ENCODE results near the gene RIPK4.
A peak's percentile ranks its signal among the peaks of the same experiment; 100 is the strongest.

RIPK4 gene

DNA sequence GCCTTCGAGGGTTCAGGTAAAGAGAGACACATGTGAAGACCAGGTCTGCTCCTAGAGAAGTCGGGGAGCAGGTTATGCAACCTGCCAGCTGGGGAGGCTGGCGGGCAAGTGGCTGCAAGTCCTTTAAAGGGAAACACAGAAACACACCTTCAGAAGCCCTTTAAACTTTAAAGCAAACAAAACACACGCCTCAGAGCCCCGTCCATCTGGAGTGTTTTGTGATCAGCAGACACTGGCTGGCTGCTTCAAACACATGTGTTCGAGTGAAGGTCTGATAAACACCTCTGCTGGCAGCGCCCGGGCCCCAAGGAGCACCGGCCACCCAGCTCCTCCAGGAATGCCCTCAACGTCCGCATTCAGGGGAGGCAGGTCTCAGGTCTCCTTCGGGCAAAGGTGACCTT lies 15.2 kb downstream of the RIPK4 start:
- DNase-seq = peak; percentile 78

DNA sequence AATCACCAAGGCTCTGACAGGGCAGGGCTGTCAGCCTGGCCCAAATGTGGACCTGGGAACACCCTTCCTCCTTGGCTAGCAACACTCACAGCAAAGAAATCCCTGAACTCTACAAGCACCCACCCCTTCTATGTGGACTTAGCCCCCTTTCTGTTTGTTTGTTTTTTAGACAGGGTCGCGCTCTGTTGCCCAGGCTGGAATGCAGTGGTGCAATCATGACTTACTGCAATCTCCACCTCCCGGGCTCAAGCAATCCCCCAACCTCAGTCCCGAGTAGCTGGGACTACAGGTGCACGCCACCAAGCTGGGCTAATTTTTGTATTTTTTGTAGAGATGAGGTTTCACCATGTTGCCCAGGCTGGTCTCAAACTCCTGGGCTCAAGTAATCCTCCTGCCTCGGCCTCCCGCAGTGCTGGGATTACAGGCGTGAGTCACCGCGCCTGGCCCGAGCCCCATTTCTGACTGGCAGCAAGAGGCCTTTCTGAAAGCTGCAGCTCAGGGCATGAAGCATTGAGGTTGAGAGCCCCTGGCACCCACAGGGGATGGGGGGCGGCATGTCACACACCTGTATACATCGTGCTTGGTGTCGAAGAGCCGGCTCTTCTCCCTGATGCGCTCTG lies 16.2 kb downstream of the RIPK4 start:
- no peak for DNase-seq

DNA sequence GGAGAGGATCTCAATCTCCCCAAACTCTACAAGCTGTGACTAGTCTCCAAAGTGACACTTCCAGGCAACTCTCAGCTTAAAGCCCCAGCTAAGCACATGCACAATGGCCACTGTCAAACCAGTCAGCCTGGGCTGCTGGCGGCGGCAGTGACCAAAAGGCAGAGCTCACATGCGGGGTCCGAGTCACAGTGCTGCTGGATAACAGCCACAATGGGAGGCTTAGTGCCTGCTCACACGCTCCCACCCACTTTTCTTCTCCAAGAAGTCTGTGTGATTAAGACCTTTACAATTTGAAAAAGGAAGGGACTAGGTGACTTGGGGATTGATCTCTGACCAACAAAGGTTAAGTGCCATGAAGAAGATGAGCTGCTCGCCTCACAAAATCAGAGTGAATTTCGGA lies 16.8 kb downstream of the RIPK4 start:
- no peak for DNase-seq

DNA sequence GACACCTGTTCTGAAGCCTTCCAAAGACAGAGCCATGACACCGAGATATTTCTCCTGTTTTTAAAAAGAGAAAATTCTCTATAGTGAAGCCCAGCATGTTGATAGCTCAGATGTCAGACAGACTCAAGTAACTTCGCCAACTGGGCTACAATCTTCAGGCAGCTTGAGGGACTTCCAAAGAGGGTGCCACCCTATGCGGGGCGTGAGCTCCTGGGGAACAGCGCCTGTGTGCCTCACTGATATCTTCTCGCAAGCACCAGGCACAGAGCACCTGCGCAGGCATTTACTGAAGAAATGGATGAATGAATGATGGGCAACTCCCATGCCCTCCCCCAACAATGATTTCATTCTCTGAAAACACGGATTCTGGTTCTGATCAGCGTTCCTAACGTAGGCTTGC lies 17.6 kb downstream of the RIPK4 start:
- DNase-seq = no peak

DNA sequence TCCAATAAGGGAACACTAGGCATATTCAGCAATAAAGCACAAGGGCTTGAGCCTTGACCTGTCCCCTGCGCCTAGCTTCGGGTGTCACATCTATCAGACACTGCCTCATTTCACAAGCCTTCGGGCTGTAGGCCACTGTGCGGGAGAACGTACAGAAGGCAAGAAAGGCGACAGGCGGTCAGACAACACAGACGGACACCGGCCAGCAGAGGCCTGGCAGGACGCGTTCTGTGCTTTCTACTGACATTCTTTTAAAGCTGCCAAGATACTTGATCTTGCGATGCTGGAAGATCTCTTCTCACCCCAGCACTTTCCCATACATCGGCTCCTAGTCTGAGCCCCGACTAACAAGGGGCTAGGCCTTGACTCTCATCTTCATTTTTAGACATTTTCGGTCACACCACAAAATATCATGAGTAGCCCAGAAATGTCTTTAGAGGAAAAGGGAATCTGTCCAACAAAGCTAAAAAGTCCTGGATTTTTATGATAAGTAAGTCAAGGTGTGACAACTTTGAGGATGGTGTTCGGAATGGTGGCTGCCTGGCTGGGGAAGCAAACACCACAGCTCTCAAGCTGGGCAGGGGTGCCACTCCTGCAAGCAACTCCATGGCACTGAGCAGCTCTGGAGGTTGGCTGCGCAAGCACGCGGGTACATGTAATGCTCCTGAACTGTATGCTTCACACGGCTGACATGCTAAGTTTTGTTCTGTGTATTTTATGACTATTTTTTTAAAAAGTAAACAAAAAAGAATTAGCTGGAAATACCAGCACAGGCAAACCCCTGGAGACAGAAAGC lies 18.7 kb downstream of the RIPK4 start:
- no peak for DNase-seq

DNA sequence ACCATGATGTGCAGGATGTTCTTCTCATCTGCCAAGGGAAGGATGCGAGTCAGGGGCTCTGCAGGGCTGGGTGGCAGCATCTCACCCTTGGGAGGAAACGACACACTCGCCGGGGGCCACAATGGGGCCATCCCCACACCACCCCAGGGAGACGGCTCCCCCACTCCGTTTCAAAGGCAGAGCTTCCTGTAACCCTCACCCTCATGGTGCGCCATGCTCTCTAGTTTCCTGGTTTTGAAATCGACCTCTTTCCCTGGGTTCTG lies 20.2 kb downstream of the RIPK4 start:
- no peak for DNase-seq

DNA sequence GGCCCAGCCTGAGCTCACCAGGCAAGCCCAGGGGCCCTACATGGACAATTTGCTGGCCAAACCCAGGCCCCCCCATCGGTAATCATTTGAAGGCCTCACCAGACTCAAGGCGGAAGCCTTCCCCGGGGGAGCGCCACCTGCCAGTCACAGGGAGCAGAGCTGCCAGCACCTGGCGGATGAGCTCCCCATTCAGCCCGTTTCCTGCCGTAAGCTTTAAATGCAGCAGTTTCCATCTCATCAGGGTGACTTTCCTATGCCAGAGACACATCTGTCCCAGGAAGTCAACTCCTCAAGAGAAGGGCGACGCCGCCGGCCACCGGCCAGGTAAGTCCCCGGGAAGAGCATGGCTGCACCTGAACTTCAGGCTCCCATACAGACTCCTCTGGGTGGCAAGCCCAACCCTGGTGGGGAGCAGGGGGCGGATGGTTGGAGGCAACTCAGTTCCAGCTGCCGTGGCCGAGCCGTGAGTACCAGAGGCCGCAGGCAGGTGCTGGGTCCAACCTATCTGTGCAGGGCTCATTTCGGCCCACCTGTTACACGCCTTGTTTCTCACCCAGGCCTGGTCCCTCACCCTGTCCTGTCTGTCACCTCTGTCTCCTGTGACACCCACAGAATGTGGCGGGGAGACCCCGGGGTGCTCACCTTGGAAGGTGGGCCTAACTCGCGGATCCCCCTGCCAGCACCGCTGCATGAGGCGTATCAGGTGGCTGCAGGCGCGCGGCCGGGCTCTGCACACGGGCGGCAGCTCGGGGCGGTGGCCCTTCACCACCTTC lies 20.7 kb downstream of the RIPK4 start:
- DNase-seq = no peak

DNA sequence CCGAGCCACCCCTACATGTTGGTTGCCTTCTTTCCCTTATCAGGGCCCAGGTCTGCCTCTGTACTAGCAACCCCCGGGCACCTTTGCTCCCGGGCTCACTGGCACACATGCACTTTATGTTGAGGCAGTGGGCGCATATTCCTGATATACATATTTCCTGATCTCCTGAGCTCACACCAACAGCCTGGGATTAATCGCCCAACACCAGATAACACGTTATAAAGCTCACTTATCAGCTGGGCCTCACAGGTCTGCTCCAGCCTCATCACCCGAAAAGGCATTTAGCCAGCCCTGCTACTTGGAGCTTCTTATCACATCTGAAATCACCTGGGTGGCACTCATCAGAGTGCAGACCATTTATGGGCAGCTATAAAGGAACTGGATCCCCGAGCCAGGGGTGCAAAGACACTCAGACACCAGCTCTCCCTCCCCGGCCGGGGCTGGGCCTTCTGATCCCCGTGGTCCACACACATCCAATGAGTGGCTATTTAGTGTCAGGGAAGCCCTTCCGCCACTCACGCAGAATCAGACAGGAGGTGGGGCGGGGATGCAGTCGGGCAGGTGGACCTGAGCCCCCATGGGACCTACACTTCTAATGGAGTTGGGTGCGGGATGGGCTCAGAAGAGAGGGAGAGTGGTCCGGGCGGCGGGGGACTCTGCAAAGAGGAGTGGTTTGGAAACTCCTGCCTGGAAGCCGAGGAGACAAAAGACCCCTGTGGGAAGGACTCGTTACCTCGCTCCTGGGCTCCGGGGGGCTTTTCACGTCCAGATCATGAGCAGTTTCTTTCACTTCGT lies 21.6 kb downstream of the RIPK4 start:
- no peak for DNase-seq

DNA sequence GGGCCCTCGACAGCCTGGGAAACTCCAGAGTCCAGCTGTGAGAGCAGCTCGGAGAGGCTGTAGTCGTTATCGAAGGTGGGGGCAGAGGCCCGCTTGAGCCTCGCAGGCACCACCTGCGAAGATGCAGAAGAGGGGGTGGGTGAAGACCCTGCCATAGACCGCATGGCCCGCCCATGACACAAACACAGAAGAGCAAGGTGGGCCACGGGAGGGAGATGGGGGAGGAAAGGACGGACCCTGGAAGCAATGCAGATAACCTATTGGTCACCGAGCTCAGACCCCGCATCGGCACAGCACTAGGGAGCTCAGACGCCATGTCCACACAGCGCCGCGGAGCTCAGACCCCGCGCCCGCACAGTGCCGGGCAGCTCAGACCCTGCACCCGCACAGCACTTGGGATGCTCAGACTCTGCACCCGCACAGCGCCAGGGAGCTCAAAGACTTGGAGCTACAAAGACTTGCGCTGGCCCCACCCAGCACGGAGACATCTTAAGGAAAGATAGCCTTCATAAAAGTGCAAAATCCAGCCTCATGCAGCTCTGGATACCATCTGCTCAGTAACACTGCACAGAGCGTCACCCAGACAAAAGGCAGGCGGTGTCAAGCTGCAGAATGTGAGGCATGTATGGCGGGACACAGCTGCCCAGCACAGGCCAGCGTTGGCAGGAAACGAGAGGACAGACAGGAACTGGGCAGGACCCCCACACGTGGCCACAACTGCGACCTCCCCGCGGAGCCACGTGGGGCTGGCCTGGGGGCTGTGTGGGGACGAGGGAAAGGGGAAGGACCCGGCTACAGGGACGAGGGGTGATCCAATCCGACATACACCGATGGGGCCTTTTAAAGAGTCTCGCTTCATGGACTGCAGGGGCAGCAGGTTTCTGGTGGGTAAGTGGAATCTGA lies 22.6 kb downstream of the RIPK4 start:
- DNase-seq = no peak

DNA sequence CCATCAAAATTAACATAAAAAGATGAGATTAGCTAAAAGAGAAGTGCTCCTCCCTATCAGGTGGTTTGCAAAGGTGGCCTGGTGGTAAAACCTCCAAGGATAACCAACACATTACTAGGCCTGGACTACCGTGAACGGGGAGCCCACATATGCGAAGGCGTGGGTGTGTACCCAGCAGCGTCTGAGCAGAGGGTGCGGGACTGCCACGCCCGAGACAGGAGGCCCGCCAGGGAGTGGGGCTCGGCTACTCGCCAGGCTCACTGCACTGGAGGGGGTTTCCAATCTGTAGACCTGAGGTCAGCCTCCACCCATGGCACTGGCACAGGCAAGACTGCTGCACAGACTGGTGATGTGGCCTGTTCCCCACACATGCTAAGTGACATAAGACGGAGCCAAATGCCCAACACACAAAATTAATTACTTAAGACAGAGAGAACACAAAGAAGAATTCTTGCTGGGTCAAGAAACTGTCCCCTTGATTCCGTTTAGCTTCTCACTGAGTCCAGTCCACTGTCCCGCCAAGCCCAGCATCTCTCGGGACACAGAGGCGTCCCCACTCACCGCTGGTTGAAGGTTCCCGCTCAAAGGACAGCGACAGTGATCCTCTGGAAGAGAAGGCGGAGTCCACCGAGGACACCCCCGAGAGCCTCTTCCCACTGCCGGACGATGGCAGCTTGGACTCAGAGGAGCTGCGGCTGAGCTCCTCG lies 23.4 kb downstream of the RIPK4 start:
- DNase-seq = no peak

DNA sequence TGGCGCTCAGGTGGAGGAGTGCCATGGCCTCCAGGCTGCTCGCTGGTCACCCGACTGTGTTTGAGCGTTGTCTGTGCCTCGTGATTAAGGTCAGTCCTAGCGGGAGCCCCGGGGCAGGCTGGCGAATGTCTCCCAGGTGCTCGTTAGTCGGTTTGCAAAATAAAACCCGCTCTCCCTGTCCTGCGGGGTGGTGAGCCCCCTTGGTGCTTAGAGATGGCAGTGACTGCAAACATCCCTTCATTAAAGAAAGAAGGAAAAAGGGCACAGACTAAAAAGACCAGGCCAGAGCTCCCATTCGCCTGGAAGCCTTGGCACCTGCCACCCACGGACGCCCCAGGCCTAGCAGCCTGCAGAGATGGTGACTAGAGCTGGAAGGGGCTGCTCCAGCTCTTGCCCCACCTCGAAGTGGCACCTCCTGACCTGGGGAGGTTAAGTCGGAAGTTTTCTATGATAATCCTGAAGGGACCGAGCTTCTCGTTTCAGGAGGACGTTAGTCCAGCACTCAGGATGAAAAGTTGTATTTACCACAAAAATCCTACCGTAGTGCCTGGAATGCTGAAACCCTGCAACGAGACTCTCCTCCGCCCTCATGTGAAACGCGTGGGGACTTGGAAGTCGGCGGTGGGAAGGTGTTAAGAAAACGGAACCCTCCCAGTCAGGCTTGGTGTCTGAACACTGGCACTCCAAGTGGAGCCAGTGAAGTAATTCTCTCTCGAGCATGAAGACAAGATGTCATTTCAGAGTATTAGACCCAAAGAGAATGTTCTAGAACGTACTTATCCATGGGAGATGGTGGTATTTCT lies 24.6 kb downstream of the RIPK4 start:
- DNase-seq = no peak

DNA sequence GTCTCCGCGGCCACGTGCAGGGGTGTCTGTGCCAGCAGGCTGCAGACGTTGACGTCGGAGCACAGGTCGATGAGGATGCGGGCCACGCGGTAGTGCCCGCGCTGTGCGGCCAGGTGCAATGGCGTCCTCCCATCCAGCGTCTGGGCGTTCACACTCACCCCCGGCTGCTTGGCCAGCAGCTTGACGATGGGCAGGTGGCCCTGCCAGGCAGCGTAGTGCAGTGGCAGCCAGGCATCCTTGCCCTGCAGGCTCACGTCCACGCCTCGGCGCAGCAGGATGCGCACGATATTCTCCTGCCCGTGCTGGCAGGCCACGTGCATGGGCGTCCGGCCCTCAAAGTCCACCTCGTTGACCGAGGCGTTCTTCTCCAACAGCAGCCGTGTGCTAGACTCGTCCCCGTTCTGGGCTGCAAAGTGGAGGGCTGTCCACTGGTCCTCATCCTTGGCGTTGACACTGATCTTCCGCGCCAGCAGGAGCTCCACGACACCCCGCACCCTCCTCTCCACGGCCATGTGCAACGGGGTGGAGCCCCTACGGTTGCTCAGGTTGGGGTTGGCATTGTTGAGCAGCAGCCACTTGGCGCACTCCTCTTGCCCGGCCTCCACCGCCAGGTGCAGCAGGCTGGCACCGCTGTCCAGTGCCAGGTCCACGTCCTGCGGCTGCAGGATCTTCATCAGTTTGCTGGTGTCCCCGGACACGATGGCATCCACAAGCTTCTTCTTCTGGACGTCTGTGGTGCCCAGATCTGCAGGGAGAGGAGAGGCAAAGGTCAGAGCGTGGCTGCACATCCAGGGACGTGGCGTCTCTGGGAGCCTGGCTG lies 25.4 kb downstream of the RIPK4 start:
- no peak for DNase-seq

DNA sequence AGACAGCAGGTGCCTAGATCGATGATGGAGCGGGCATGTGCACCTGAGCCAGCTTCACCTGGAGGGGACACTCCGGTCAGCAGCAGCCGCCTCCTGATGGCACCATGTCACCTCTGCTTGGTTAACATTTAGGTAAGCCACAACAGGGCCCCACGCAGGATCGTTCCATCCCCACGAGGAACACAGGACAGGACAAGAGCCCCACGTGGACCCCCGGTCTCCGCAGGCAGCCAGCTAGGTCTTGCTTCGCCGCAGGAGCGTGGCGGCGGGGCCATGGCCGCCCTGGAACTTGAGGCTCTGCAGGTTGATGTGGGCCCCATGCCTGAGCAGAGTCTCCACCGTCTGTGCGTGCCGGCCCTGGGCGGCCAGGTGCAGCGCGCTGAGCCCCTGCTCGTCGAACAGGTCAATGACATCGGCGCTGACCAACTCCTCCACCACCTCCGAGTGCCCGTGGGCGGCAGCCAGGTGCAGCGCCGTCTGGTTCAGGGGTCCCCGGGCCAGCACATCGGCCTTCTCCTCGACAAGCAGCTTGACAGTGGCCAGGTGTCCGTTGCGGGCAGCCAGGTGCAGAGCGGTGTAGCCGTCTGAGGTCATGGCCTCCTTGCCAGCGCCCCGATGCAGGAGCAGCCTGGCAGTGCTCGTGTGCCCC lies 26.1 kb downstream of the RIPK4 start:
- DNase-seq = no peak

DNA sequence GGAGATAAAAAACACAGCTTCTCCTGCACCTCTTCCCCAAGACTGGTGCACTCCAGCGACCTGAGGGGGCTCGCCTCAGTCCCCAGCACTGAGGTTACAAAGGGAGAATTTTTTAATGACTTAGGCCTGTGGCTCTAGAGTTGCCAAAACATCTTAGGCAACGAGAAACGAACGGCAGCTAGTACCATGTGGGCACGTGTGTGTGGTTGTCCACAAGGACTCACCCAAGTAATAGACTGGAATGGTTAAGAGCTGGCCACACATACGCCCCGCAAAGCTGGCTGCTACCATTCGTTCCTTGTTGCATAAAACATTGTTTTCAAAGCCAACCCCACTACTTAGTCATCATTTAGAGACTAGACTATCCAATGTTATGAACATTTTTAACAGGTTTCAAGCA lies 26.9 kb downstream of the RIPK4 start:
- no peak for DNase-seq

DNA sequence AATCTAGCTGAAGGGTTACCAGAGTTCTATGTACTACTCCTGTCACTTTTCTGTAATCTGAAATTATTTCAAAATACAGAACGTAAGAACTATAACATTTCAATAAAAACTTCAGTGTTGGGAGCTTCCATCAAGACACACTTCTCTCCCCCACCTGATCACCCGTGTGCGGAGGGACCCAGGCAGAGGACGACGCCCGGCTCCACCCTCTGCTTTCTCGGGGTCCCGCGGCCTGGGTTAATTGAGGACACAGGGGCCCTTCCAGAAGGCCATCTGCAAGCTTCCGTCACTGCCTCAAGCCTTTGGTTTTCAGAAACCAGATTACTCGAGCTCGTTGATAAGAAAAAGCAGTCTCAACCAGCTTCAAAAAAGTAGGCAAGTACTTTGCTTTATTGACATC lies 27.8 kb downstream of the RIPK4 start:
- no peak for DNase-seq

DNA sequence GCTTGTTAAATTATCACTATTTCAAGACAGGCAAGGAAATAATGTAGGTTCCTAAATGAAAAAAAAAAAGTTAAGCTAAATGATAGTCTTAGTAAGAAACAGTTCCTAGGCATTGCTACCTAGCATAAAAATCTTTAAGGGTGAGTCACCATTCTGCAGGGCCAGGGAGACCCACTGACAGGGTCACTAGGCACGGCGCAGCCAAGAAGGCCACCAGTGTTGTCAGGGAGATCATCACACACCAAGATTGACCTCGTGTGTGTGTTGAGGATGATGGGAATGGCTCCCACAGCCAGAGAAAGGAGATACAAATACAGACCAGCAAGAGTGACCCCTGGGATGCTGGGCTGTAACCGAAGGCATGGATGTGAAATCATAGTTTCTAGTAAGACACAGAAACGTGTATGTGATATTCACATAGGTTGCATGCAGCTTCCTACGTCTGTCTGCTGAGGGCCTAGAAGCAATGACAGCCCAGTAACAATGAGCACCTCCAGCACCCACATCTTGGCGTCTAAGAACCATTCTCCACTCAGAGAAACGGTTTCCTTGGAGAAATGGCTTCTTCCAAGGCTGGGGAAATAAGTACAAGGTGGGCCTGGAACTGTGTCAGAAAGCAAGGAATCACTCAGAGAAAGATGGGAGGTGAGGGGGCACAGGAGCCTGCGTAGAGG lies 29.1 kb downstream of the RIPK4 start:
- DNase-seq = no peak

DNA sequence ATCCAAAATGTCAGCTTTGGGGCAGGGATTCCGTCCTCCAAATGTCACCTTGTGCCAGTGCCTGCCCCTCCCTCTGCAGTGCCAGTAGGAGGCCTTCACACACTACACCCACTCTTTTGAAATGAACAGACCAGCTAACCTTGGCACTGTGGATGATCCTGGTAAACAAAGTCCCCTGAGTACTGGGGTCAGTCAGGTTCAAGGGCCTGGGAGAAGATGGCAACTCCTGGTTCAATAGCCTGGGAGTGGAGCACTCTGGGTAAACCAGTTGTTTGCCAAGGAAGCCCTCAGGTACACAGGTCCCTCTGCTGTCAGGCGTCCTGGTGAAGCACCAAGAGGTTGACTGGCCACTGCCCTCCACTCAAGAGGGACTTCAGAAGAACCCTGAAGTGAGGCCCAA lies 30.4 kb downstream of the RIPK4 start:
- DNase-seq = no peak

DNA sequence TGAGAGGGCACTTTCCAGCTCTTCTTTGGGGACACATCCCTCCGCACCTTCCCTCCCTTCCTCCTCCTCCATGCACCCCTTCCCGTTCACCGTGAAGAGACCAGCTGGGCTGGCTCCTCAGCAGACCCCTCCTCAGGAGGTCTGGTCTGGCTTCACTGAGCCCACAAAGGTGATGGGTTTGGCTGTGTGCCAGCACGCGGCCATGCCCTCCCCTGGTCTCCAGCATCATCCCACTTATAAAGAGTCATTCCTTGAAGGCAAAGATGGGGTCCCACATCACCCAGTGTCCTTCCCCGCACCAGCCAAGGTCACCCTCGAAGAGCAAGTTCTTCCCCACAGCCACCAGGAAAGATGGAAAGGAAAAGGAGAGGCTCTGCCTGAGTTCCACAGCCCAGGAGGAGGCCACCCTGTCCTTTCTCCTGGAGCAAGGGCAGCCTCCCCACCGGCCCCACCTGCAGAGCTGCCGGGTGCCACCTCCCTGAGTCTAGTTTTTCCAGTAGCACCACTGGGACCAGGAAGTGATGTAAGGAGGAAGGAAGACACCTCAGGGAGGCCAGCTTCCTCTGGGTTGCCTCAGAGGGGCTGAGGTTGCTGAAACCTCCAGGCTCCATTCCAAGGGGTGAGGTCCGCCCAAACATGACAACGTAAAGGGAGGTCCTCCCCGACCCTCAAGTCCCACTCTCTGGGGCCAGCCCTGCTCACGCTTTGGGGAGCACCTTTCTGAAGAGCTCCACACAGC lies 32.7 kb downstream of the RIPK4 start:
- DNase-seq = no peak

Data from DMS79 treated with DMSO at 0.1 percent for 48 hours (cell line).